AG04450 (cell line): ENCODE measurements around the gene RAI1. TPM values are rescaled to one million over a fixed set of nuclear protein-coding genes. Genes with fewer than 3 reads are reported as not detected.

Source experiments
- CTCF ChIA-PET: fragments of 300-600, 350-600 bp; formaldehyde crosslinking; extraction: SDS; loops from one replicate; lab custom pipeline; 2022; ENCODE audit warnings: antibody characterized with exemption, inconsistent platforms; lab: Charles Lee
- POLR2A ChIA-PET: fragments of 350-600 bp; formaldehyde crosslinking; extraction: SDS; loops from one replicate; lab custom pipeline; 2021; ENCODE audit warnings: antibody characterized with exemption, inconsistent platforms; lab: Yijun Ruan, JAX
- DNase-seq: peaks from one replicate; pipeline ENCODE4 v3.0.0-alpha.2; 2011; ENCODE audit warnings: low read depth, low spot score
- H3K27ac ChIP-seq: one replicate; pipeline ENCODE4 v1.5.1; 2012; ENCODE audit warnings: low read depth, low read length, control low read depth
- H3K27me3 ChIP-seq: one replicate; pipeline ENCODE4 v1.6.0; 2012; ENCODE audit warnings: low read length; ENCODE audit not compliant: control insufficient read depth, insufficient read depth
- H3K4me3 ChIP-seq: 2 replicates; pipeline ENCODE4 v1.5.1; 2011; ENCODE audit warnings: mild to moderate bottlenecking, low read depth, low read length, control low read depth
- H3K9me3 ChIP-seq: 2 replicates; pipeline ENCODE4 v1.5.1; 2012; ENCODE audit warnings: low read length; ENCODE audit not compliant: control insufficient read depth, insufficient read depth
- CTCF ChIP-seq: IDR thresholded peaks from 2 replicates; pipeline ENCODE4 v1.5.1; 2011; ENCODE audit warnings: low read depth, low read length, control low read depth, inconsistent platforms
- polyA plus RNA-seq: library from polyadenylated mRNA; depleted of rRNA; stranded (reverse); fragments of >200 nt; gene quantifications from 2 replicates; pipeline ENCODE4 v1.2.3, GENCODE V29; 2011

Gene RAI1
- polyA plus RNA-seq, 1 experiment = 2.1 TPM

GRCh38 chr17:17664064-17664452 lies 17.2 kb upstream of the RAI1 start:
- Histone ChIP-seq H3K4me3 (no peak overlapping the region), H3K27ac (no peak overlapping the region), H3K9me3 (peaks cover 5% of the 10 kb centered on the region), H3K27me3 (no peaks in the 10 kb centered on the region)
- ChIA-PET POLR2A (no interaction called here), CTCF (interaction anchor here (0.9 to 1.7 kb wide), 2 partner anchors 17 to 22 kb away, joined by 3 to 4 read pairs; no protein-coding TSS in a partner anchor)
- no peak for DNase-seq
- TF ChIP-seq CTCF = no peak

- DNase-seq = no peak
- TF ChIP-seq CTCF = no peak
- CTCF ChIA-PET = interaction anchor here (1.7 to 2.2 kb wide), 2 partner anchors 15 kb away, joined by 4 to 9 read pairs; no protein-coding TSS in a partner anchor
- Histone ChIP-seq H3K4me3 (no peak overlapping the region), H3K27ac (no peak overlapping the region), H3K9me3 (no peaks in the 10 kb centered on the region; the same call in 1 of the 2 replicates), H3K27me3 (no peaks in the 10 kb centered on the region)
- POLR2A ChIA-PET = no interaction called here
These were observed 16.0 kb upstream of the RAI1 start for GRCh38 chr17:17665255-17665654.

GRCh38 chr17:17666111-17666714 lies 15.0 kb upstream of the RAI1 start:
- ChIA-PET CTCF (interaction anchor here (0.6 to 2.2 kb wide), 2 partner anchors 9 to 14 kb away, joined by 3 to 9 read pairs; no protein-coding TSS in a partner anchor), POLR2A (no interaction called here)
- no peaks in the 10 kb centered on the region; the same call in 1 of the 2 replicates for H3K9me3 ChIP-seq
- H3K27ac ChIP-seq = no peak overlapping the region
- TF ChIP-seq CTCF = no peak
- no peak for DNase-seq
- no peak overlapping the region for H3K4me3 ChIP-seq
- H3K27me3 ChIP-seq = no peaks in the 10 kb centered on the region

GRCh38 chr17:17667231-17667630 lies 14.0 kb upstream of the RAI1 start:
- no peaks in the 10 kb centered on the region; the same call in none of the 2 replicates for H3K9me3 ChIP-seq
- DNase-seq = no peak
- no peak overlapping the region for H3K4me3 ChIP-seq
- ChIA-PET CTCF (interaction anchor here (2.2 kb wide), 1 partner anchor 13 kb away, joined by 9 read pairs; no protein-coding TSS in a partner anchor), POLR2A (interaction anchor here (0.7 kb wide), 1 partner anchor 259 kb away, joined by 3 read pairs; no protein-coding TSS in a partner anchor)
- TF ChIP-seq CTCF = no peak
- H3K27ac ChIP-seq = no peak overlapping the region
- no peaks in the 10 kb centered on the region for H3K27me3 ChIP-seq

GRCh38 chr17:17667947-17668346 lies 13.3 kb upstream of the RAI1 start:
- CTCF ChIA-PET = no interaction called here
- no peak overlapping the region for H3K4me3 ChIP-seq
- H3K27ac ChIP-seq = no peak overlapping the region
- POLR2A ChIA-PET = no interaction called here
- no peaks in the 10 kb centered on the region for H3K27me3 ChIP-seq
- no peak for DNase-seq
- H3K9me3 ChIP-seq = no peaks in the 10 kb centered on the region; the same call in none of the 2 replicates
- no peak for TF ChIP-seq CTCF
